ENCODE results near the gene ADCY1.
"Not testable (repeated sequence)": the region's sequence is repeated elsewhere in the genome, so short reads cannot be mapped to it uniquely, and the experiment has no call there.

Gene ADCY1
- 0 to 2.3 reads per million in 2 donors for total RNA-seq

DNA sequence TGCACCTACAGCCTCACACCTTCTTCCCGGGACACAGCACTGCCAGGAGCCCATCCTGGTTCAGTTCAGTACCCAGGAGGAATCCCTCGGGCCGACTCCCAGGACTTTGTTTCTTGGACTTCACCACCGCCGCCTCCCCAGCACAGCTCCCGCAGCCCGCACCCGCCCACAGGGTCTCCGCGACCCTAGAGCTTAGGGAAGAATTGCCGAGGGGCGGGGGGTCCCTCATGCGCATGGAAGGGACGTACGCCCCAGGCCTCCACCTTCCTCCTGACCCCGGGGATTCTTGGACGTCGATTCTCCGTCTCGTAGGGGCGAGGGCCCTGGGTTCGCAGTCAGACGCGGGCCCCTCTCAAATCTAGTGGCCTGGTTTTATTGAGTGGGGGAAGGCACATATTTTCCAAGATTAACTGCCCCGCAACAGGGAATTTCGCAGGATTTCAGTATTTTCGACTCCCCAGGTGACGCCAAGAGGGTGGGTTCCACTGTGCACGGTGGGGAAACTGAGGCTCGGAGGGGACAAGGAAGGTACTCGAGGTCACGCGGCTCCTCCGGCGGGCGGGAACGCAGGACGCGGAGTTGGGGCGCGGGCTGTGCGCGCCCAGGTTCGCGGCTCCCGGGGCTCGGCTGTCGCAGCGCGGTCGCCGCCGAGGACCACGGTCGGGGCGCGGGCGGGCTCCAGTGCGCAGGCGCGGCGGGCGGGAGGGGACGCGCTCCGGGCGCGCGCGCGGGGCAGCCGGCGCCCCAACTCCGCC lies at the start of gene ADCY1:
Gene ADCY1 (plus strand): TSS at position 708 of the 755 bp plus-strand sequence. CDS start 176 bp downstream, outside the sequence.
- no peak for DNase-seq

- DNase-seq, result no peak
These were observed 49.7 kb upstream of the ADCY1 start for GRCh38 chr7:45524445-45524844.

DNA sequence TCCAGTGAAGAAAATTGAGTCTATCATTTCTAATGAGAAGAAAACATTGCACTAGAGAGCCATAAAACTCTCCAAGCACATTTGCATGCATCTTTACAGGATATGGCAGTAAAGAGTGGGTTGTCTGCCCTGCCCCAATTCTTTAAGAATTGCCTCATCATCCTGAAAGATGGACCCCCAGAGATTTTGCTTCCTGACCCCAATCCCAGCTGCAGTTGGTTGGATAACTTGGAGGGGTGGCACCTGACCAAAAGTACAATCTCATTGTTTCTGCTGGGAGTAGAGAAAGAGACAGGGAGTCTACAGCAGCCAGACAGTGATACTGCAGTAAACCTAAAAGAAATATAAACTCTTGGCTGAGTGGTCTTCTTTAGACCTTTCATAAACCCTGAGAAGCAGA lies 49.1 kb upstream of the ADCY1 start:
- no peak for DNase-seq

DNA sequence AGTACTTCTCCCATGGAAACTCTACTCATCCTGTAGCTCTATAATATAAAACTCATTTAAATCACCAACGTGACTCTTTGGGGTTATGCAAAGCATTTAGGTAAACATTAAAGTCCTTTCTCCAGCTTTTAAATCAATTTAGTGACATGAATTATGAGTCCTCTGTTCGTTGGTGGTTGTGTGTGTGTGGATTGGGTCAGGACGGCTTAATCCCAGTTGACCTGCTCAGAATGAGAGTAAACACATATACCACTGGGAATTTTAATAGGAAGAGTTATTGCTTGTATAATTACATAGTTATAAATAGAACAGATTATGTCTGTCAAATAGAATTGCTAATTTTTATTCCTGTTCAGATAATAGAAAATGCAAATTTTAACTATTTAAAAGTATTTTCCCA lies 30.7 kb upstream of the ADCY1 start:
- DNase-seq, result no peak

GRCh38 chr7:45545105-45545710 lies 29.0 kb upstream of the ADCY1 start:
- DNase-seq, result not testable (repeated sequence)

DNA sequence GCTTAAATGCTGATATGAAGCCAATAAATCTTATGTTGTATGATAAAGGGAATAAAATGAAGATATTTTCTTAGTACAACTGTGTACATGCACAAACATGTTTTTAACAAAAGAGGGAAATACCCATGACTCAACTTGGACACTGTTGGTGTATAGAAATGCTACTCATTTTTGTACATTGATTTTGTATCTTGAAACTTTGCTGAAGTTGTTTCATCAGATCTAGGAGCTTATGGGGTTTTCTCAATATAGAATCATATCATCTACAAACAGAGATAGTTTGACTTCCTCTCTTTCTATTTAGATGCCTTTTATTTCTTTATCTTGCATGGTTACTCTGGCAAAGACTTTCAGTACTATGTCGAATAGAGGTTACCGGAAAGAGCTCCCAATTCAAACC lies 25.3 kb upstream of the ADCY1 start:
- not testable (repeated sequence) for DNase-seq

- no peak for DNase-seq
These were observed 10.8 kb upstream of the ADCY1 start for GRCh38 chr7:45563401-45563800.

GRCh38 chr7:45563941-45564461 lies 10.2 kb upstream of the ADCY1 start:
- no peak for DNase-seq

DNA sequence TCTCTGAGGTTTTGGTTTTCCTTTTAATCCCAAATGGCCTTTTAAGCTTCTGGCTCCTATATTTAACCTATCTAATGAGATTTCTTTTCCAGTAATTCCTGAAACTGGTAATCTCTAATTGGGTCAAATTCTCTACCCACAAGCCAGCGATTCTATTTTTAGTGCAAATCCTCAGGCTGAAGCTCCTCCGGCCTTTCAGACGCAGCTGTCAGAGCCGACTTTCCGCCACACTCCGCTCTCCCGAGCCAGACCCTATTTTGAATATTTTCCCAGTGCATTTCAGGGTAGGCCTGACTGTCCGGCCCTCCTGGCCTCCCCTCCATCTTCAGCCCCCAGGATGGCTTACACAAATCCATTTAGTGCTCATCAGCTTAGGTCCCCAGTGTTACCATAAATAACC lies 9.7 kb upstream of the ADCY1 start:
- DNase-seq, result no peak

DNA sequence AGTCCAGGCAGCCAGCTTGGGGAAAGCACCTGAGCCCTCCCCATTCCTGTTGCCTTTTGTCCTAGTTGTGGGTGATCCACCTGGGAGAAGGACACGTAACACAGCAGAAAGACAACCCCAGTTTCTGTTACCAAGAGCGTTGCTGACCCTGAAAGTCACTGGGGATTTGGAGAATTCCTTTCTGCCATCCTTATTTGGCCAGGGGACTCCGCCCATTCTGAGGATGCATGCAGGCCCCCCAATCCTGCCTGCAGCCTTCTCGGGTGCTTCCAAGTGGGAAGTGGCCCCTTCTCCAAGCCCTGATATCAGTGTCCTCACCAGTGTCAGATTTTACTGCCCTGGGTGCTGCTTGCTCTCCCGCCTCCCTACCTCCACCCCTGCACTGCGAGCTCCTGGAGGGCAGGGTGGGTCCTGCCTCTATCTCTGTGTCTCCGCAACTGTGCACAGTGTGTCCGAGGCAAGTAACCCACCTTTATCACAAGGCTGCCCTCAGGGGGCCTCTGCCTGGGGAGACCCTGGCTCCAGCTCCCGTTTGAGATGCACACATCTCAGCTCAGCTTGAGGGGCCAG lies 9.2 kb upstream of the ADCY1 start:
- DNase-seq, result no peak

GRCh38 chr7:45566386-45566785 lies 7.8 kb upstream of the ADCY1 start:
- no peak for DNase-seq

- DNase-seq, result no peak
These were observed 7.2 kb upstream of the ADCY1 start for GRCh38 chr7:45566961-45567360.

DNA sequence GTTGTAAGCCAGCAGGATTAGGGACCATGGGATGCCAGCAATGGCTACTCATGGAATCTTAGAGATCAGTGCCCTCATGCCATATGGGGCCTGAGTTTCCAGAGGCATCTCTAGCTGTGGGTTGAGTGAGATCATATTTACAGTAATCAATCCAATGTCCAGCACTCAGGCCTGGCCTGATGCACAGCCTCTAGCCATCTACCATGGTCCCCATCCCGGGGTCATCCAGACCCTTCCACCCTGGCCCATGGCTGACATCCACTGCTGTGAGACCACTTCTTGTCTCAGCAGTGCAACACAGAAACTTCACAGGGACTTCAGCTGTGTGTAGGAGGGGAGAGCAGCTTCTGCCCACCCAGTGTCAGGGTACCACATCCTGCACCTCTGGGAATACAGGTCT lies 6.5 kb upstream of the ADCY1 start:
- no peak for DNase-seq

- DNase-seq, result no peak
These were observed 5.5 kb upstream of the ADCY1 start for GRCh38 chr7:45568536-45569289.

DNA sequence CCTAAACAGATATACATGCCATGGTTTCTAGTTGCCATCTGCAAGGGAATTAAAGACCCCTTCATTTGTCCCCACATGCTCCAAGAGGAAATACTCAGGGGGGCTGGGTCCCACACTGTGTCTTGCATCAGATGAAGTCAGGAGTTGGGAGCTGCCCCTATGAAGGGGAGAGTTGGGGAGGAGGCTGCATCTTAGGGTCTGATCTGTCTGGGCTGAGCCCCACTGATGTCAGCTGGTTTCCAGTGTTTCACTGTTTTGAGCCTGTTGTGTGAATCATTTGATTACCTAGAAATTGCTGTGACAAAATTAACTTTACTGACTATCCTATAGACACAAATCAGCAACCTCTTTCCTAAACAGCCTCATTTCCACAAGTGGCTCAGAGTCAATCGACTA lies 4.9 kb upstream of the ADCY1 start:
- no peak for DNase-seq

DNA sequence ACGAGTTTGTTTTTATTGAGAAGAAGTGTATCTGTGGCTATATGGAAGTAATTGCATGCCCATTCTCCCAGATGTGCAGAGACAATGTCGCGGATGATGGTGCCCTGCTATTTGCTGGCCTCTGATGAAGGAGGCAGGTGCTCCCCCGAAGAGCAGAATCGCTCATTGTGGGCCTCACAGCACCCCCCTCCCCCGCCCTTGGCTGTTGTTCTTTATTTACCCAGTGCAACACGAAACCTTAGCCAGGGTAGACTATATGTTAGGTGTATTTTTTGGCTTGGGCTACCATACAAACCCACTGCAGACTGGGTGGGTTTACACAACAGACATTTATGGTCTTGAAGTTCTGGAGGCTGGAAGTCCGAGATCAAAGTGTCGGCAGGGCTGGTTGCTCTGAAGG lies 3.4 kb upstream of the ADCY1 start:
- DNase-seq, result no peak

GRCh38 chr7:45573204-45573603 lies 964 bp upstream of the ADCY1 start:
- no peak for DNase-seq

GRCh38 chr7:45574416-45574668 lies 174 bp downstream of the ADCY1 start:
- no peak for DNase-seq

DNA sequence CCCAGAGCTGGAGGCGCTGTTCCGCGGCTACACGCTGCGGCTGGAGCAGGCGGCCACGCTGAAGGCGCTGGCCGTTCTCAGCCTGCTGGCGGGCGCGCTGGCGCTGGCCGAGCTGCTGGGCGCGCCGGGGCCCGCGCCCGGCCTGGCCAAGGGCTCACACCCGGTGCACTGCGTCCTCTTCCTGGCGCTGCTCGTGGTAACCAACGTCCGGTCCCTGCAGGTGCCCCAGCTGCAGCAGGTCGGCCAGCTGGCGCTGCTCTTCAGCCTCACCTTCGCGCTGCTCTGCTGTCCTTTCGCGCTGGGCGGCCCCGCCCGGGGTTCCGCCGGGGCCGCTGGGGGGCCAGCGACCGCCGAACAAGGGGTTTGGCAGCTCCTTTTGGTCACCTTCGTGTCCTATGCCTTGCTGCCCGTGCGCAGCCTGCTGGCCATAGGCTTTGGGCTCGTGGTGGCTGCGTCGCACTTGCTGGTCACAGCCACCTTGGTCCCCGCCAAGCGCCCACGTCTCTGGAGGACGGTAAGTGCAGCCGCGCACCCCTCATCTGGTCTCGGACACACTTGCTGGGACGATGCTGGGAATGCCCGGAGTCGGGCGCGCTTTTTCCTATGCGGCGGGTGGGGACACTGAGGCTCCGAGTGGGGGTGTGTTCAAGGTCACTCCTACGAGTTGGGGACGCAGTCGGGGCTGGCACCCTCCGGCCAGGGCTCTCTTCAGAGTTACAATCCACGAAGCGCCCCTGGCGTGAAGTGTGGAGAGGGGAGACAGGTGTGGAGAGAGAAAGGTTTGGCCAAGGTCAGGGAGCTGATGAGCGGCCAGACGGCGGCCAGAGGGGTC lies 717 bp downstream of the ADCY1 start:
- no peak for DNase-seq

DNA sequence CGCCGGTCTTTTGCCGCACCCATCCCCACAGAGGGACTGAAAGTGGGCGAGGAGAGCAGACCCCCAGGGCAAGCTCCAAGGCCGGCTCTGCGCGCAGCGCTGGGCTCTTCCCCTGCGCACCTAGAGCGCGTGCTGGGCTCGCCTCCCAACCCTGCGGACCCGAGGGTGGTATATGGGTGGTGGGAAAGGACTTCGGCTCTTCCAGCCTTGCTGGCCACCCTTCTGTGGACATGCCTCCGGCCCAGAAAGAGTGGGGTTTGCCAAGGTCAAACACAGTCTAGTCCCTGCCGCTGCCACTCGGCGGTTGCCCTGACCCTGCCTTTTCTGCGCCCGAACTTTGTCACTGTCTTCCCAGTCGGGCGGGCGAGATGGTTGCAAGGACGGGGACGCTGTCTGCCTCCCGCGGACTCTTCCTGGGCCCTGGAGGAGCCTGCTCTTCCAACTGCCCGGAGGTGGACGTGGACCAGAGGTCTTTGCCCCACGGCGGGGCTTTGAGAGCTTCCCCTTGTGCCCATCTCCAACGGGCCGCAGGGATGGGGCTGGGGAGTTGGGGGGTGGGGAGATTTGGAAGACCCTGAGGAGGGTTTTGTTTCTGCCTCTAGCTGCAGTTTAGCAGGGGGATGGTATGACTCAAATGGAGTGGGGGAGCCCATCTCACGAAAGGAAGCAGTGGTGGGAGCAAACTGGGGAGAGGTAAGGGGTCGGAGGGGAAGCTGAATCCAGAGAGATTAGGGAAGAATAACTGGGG lies 1.5 kb downstream of the ADCY1 start:
- no peak for DNase-seq

- DNase-seq, result no peak
These were observed 2.2 kb downstream of the ADCY1 start for GRCh38 chr7:45576249-45576929.

All from activated gamma-delta T cell (primary cell).